ENCODE measurements around the gene LFNG.

LFNG gene

DNA sequence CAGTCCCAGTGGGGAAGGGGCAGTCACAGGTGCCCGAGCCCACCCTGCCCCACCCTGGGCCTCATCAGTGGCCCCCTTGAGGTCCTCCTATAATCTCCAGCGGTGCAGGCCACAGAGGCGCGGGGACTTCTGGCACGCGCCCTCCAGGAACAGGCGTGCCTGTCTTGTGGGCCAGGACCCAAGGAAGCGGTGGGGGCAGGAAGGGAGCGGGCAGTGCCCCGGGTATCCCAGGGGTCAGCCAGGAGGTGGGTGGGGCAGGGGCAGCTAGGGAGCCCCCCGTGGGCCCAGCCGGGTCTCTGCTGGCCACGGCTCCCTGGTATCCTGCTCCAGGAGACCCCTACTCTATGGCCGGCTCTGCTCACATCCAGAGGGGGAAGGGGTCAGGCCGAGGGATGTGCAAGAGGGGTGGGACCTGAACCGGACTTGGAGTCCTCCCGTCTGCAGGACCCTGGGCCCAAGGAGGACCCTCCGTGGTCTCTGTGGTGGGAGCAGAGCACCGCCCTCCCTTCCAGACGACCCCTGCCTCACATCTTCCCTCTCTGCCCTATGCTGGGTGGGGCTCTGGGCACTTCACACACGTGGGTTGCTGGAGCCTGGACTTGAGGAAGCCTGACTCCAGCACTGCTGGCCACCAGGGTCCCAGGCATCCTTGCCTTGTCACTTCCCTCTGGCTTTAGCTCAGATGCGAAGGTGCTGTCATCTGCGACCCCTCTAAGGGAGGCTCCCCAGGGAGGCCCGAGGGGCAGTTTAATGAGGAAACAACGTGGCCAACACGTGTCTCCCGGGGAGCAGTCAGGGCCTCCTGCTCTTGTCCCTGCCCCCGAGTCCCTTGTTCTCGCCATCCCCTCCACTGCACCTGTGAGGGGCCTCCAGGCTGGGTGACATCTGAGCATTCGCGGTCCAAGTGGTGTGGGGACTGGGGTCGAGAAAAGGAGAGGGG, 25.1 kb upstream of the LFNG start:
- H3K4me1 ChIP-seq (ENCODE audit: low read length) = peaks cover 9% of the 10 kb centered on the region; the same call in 1 of the 2 replicates
- H3K27ac ChIP-seq (ENCODE audit: low read length) = no peak overlapping the region
- no peaks in the 10 kb centered on the region for H3K9me3 ChIP-seq (ENCODE audit: insufficient read depth, low read length)
- no peaks in the 10 kb centered on the region for H3K79me2 ChIP-seq (ENCODE audit: low read length)
- no peak overlapping the region for H3K4me2 ChIP-seq (ENCODE audit: low read length)
- no peaks in the 10 kb centered on the region for H4K20me1 ChIP-seq (ENCODE audit: insufficient read depth, low read length)
- no peak overlapping the region for H3K9ac ChIP-seq (ENCODE audit: low read length)
- TF ChIP-seq EZH2phosphoT487 (IDR thresholded peaks at IDR 0.05; ENCODE audit: low read depth) (no peak), CTCF (IDR thresholded peaks at IDR 0.05; ENCODE audit: low read depth, low read length) (no peak)
- H3K36me3 ChIP-seq (replicated peaks; ENCODE audit: low read depth, low read length) = no peaks in the 10 kb centered on the region
- H2AFZ ChIP-seq (ENCODE audit: low read depth, low read length) = no peak overlapping the region
- no peaks in the 10 kb centered on the region for H3K27me3 ChIP-seq (ENCODE audit: low read depth, low read length)
- no peak overlapping the region for H3K4me3 ChIP-seq (ENCODE audit: low read length)

GRCh38 chr7:2495418-2496299, 23.9 kb upstream of the LFNG start:
- H3K9me3 ChIP-seq (ENCODE audit: insufficient read depth, low read length) = no peaks in the 10 kb centered on the region
- no peaks in the 10 kb centered on the region for H3K36me3 ChIP-seq (replicated peaks; ENCODE audit: low read depth, low read length)
- no peaks in the 10 kb centered on the region for H4K20me1 ChIP-seq (ENCODE audit: insufficient read depth, low read length)
- H3K4me3 ChIP-seq (ENCODE audit: low read length) = no peak overlapping the region
- no peak overlapping the region for H3K4me2 ChIP-seq (ENCODE audit: low read length)
- H3K79me2 ChIP-seq (ENCODE audit: low read length) = no peaks in the 10 kb centered on the region
- H3K9ac ChIP-seq (ENCODE audit: low read length) = no peak overlapping the region
- peaks cover 9% of the 10 kb centered on the region; the same call in 1 of the 2 replicates for H3K4me1 ChIP-seq (ENCODE audit: low read length)
- TF ChIP-seq EZH2phosphoT487 (IDR thresholded peaks at IDR 0.05; ENCODE audit: low read depth) (no peak), CTCF (IDR thresholded peaks at IDR 0.05; ENCODE audit: low read depth, low read length) (no peak)
- H2AFZ ChIP-seq (ENCODE audit: low read depth, low read length) = no peak overlapping the region
- H3K27me3 ChIP-seq (ENCODE audit: low read depth, low read length) = no peaks in the 10 kb centered on the region
- no peak overlapping the region for H3K27ac ChIP-seq (ENCODE audit: low read length)

GRCh38 chr7:2496375-2496774, 23.2 kb upstream of the LFNG start:
- Histone ChIP-seq H3K4me2 (ENCODE audit: low read length) (no peak overlapping the region), H3K4me1 (ENCODE audit: low read length) (peaks cover 9% of the 10 kb centered on the region; the same call in 1 of the 2 replicates), H3K27me3 (ENCODE audit: low read depth, low read length) (no peaks in the 10 kb centered on the region), H3K9ac (ENCODE audit: low read length) (no peak overlapping the region), H3K36me3 (replicated peaks; ENCODE audit: low read depth, low read length) (no peaks in the 10 kb centered on the region), H3K27ac (ENCODE audit: low read length) (no peak overlapping the region), H3K4me3 (ENCODE audit: low read length) (no peak overlapping the region), H3K9me3 (ENCODE audit: insufficient read depth, low read length) (no peaks in the 10 kb centered on the region), H4K20me1 (ENCODE audit: insufficient read depth, low read length) (no peaks in the 10 kb centered on the region), H3K79me2 (ENCODE audit: low read length) (no peaks in the 10 kb centered on the region), H2AFZ (ENCODE audit: low read depth, low read length) (no peak overlapping the region)
- TF ChIP-seq EZH2phosphoT487 (IDR thresholded peaks at IDR 0.05; ENCODE audit: low read depth) (no peak), CTCF (IDR thresholded peaks at IDR 0.05; ENCODE audit: low read depth, low read length) (no peak)

- no peaks in the 10 kb centered on the region for H3K27me3 ChIP-seq (ENCODE audit: low read depth, low read length)
- no peaks in the 10 kb centered on the region for H3K9me3 ChIP-seq (ENCODE audit: insufficient read depth, low read length)
- no peaks in the 10 kb centered on the region for H4K20me1 ChIP-seq (ENCODE audit: insufficient read depth, low read length)
- no peaks in the 10 kb centered on the region for H3K79me2 ChIP-seq (ENCODE audit: low read length)
- H2AFZ ChIP-seq (ENCODE audit: low read depth, low read length) = no peak overlapping the region
- no peak overlapping the region for H3K9ac ChIP-seq (ENCODE audit: low read length)
- no peak for TF ChIP-seq EZH2phosphoT487 (IDR thresholded peaks at IDR 0.05; ENCODE audit: low read depth)
- TF ChIP-seq CTCF (IDR thresholded peaks at IDR 0.05; ENCODE audit: low read depth, low read length) = no peak
- no peaks in the 10 kb centered on the region for H3K36me3 ChIP-seq (replicated peaks; ENCODE audit: low read depth, low read length)
- H3K4me1 ChIP-seq (ENCODE audit: low read length) = peaks cover 9% of the 10 kb centered on the region; the same call in 1 of the 2 replicates
- H3K4me2 ChIP-seq (ENCODE audit: low read length) = no peak overlapping the region
- no peak overlapping the region for H3K4me3 ChIP-seq (ENCODE audit: low read length)
- H3K27ac ChIP-seq (ENCODE audit: low read length) = no peak overlapping the region
Observed at GRCh38 chr7:2497065-2497464, 22.5 kb upstream of the LFNG start.
